ENCODE measurements around the gene ULBP3.

DNA sequence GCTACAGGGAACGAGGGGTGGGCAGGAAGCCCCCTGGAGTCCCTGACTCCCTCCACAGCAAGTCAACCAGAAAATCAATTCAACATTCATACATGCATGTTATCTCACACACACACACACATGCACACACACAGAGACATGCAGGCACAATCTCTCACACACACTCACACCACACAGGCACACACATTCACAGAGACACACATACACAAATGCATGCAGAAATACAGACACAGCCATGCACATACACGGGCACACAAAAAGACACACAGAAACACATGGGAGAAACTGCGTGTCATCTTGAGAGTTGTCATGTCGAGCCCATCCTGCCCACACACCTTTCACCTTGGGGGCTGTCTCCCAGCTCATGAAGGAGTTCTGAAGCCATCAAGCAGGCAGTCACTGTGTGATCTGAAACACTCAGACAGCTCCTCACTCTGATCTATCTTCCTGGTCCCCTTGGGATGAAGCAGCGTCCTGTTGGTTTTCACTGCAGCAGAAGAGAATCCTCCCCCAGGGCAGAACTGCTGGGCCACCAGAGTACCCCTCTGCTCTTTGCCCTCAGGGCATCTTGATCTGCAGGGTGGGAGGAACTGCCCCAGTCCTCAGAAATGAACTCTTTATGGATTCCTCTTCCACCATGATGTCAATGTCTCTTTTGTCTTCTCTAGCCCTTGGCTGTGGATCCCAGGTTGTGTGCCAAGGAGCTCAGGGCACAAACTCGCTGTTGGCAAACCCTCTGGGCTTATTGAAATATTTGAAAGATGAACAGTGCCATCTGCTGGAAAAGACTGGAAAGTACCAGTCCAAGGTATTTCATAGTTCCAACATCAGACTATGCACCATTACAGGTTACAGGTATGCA is 52.4 kb downstream of the ULBP3 start:
- TF ChIP-seq, protein P1, sequence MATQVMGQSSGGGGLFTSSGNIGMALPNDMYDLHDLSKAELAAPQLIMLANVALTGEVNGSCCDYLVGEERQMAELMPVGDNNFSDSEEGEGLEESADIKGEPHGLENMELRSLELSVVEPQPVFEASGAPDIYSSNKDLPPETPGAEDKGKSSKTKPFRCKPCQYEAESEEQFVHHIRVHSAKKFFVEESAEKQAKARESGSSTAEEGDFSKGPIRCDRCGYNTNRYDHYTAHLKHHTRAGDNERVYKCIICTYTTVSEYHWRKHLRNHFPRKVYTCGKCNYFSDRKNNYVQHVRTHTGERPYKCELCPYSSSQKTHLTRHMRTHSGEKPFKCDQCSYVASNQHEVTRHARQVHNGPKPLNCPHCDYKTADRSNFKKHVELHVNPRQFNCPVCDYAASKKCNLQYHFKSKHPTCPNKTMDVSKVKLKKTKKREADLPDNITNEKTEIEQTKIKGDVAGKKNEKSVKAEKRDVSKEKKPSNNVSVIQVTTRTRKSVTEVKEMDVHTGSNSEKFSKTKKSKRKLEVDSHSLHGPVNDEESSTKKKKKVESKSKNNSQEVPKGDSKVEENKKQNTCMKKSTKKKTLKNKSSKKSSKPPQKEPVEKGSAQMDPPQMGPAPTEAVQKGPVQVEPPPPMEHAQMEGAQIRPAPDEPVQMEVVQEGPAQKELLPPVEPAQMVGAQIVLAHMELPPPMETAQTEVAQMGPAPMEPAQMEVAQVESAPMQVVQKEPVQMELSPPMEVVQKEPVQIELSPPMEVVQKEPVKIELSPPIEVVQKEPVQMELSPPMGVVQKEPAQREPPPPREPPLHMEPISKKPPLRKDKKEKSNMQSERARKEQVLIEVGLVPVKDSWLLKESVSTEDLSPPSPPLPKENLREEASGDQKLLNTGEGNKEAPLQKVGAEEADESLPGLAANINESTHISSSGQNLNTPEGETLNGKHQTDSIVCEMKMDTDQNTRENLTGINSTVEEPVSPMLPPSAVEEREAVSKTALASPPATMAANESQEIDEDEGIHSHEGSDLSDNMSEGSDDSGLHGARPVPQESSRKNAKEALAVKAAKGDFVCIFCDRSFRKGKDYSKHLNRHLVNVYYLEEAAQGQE (IDR thresholded peaks at IDR 0.05; ENCODE audit: insufficient replicate concordance, low read depth), result no peak
- TF ChIP-seq, protein P2, sequence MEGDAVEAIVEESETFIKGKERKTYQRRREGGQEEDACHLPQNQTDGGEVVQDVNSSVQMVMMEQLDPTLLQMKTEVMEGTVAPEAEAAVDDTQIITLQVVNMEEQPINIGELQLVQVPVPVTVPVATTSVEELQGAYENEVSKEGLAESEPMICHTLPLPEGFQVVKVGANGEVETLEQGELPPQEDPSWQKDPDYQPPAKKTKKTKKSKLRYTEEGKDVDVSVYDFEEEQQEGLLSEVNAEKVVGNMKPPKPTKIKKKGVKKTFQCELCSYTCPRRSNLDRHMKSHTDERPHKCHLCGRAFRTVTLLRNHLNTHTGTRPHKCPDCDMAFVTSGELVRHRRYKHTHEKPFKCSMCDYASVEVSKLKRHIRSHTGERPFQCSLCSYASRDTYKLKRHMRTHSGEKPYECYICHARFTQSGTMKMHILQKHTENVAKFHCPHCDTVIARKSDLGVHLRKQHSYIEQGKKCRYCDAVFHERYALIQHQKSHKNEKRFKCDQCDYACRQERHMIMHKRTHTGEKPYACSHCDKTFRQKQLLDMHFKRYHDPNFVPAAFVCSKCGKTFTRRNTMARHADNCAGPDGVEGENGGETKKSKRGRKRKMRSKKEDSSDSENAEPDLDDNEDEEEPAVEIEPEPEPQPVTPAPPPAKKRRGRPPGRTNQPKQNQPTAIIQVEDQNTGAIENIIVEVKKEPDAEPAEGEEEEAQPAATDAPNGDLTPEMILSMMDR (IDR thresholded peaks at IDR 0.05; ENCODE audit: insufficient read depth, low read length), result peak; percentile 13
